Tibial nerve (tissue), 4 donors: ENCODE measurements around the gene CACNG1.

Experiments used
- CTCF ChIP-seq, 5 experiments: fragments of 200-600 bp in 3 of 5; fragments of 450-650 bp in 2 of 5; sonication (generic) in 3 of 5; IDR thresholded peaks; one replicate each; pipeline ENCODE4 v1.5.1; 2016 to 2019; ENCODE audit warnings: antibody characterized with exemption in 5 of 5, mild to moderate bottlenecking in 3 of 5, moderate library complexity in 2 of 5
- EP300 ChIP-seq, 2 donors: sonication (generic); formaldehyde crosslinking; IDR thresholded peaks; one replicate each; pipeline ENCODE4 v1.6.1; 2017; ENCODE audit warnings: antibody characterized with exemption in 2 of 2, mild to moderate bottlenecking in 1 of 2
- POLR2A ChIP-seq, 2 donors: fragments of 450-650 bp; IDR thresholded peaks; one replicate each; pipeline ENCODE4 v1.6.1; 2017; ENCODE audit warnings: antibody characterized with exemption in 2 of 2, mild to moderate bottlenecking in 2 of 2, moderate library complexity in 2 of 2

GRCh38 chr17:67017910-67018309, 26.4 kb upstream of the CACNG1 start:
- TF ChIP-seq POLR2A (IDR thresholded peaks at IDR 0.05) (no peak), CTCF (IDR thresholded peaks at IDR 0.05) (no peak), EP300 (IDR thresholded peaks at IDR 0.05) (no peak)
